NCI-H146 (cell line): ENCODE data around the gene PILRB.
"Not testable (repeated sequence)": the region's sequence is repeated elsewhere in the genome, so short reads cannot be mapped to it uniquely, and the experiment has no call there.

ENCODE experiments used
- DNase-seq: peaks from one replicate; lab custom pipeline; 2025; lab: John Stamatoyannopoulos, UW

PILRB gene

DNA sequence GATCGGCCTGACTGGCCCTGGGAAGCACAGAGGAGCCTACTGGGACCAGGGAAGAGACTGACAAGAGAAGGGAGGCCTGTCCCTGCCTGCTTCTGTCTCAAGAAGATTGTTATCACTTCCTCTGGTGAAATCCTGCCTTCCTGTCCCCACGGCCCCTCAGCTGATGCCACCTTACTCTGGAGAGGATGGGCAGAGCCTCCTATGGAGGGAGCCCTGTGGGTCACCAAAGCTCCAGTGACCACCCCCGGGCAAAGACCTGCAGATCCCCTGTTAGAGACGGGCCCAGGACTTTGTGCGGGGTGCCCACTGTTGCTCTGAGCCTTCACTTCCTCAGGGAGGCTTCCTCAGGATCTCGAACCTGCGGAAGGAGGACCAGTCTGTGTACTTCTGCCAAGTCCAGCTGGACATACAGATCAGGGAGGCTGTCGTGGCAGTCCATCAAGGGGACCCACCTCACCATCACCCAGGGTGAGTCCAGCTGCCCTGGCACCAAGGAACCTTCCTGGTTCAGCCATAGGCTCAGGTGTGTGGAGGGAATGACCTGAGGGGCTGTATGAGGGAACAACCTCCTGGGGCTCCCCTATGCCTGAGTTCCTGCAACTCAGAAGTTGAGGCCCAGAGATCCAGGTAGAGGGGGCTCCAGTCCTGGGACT, 1.4 kb upstream of the PILRB start:
- no peak for DNase-seq

- no peak for DNase-seq
These were observed 771 bp upstream of the PILRB start for GRCh38 chr7:100357131-100357561.

DNA sequence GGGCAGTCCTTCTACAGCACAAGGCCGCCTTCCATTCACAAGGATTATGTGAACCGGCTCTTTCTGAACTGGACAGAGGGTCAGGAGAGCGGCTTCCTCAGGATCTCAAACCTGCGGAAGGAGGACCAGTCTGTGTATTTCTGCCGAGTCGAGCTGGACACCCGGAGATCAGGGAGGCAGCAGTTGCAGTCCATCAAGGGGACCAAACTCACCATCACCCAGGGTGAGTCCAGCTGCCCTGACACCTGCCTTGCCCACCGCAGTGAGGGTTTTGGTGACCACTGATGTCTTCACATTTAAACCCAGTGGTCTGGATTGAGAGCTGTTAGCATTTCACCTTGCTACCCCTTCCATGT, 918 bp downstream of the PILRB start:
- DNase-seq: no peak

- no peak for DNase-seq
These were observed 2.4 kb downstream of the PILRB start for GRCh38 chr7:100360135-100360854.

DNA sequence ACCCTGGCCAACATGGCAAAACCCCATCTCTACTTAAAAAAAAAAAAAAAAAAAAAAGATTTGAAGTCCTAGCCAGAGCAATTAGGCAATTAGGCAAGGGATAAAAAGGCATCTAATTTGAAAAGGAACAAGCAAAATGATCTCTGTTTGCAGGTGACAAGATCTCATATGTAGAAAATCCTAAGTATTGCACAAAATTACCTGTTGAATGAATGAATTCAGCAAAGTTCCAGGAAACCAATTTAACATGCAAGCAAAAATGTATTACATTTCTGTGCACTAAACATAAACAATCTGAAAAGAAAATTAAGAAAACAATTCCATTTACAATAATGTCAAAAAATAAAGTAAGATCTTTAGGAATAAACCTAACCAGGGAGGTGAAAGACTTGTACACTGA, 5.2 kb downstream of the PILRB start:
- DNase-seq: no peak

GRCh38 chr7:100363797-100364196, 5.9 kb downstream of the PILRB start:
- DNase-seq: not testable (repeated sequence)

DNA sequence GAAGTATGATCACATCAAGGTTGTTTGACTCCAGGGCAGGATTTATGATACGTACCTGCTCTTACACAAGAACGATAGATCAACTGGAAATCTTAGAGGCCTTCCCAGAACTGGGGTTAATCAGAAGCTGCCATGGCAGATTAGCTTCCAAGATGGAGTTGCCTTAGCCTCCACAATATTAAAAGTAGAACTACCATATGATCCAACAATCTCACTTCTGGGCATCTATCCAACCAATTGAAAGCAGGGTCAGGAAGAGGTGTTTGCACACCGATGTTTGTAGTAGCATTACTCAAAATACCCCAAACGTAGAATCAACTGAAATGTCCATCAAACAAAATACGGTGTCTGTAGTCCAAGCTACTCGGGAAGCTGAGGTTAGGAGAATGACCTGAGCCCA, 6.6 kb downstream of the PILRB start:
- DNase-seq: no peak

GRCh38 chr7:100365998-100366367, 8.1 kb downstream of the PILRB start:
- DNase-seq: not testable (repeated sequence)

DNA sequence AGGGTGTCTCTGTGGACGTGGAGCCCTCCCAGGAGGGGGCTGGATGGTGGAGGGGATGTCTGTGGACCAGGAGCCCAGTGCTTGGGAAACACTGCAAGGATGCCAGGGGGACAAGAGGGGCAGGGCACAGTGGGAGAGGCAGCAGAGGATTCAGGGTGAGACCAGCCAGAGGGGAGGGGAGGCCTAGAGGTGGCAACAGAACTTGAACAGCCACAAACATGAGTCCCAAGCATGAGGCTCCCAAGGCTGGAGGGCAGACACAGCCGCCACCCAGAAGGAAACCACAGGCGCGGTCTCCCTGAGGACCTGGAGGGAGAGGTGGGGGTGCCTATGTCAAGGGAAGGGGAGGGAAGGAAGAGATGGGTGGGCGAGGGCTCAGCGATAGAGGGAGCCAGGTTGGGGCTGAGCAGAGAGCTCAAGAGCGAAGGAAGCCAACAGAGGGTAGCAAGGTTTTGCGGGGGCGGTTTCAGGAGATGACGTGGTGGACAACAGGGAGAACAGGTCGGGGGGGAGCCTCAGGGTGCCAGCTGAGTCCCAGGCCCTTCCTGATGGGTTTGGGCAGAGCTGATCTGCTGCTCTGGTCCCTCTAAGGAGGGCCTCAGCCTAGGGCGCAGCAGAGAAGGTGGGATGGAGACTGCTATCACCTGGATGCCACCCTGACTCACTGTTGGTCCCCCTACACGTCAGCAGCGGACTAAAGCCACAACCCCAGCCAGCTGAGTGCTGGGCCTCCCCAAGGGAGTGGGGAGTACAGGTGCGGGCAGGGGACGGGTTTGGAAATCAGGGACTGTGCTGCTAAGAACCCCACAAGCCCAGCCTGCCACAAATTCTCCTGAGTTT, 8.7 kb downstream of the PILRB start:
- no peak for DNase-seq

- no peak for DNase-seq
These were observed 9.3 kb downstream of the PILRB start for GRCh38 chr7:100367251-100367620.

- DNase-seq: no peak
These were observed 10.0 kb downstream of the PILRB start for GRCh38 chr7:100367676-100368613.

DNA sequence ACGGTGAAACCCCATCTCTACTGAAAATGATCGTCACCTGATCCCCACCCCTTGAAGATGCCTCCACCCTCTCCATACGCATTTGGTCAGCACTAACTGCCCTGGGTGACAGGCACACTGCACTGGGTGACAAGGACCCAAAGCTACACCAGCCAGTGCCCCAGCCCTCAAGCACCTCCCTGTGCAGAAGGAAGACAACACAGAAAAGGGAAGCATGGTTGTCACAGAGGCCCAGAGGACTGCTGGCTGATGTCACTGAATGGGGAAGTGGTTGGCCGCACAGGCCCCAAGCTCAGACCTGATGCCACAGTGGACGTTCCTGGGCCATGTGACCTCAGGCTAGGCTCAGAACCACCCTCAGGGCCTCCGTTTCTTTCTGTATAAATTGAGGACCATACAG, 11.2 kb downstream of the PILRB start:
- no peak for DNase-seq

GRCh38 chr7:100370303-100370702, 12.4 kb downstream of the PILRB start:
- no peak for DNase-seq

DNA sequence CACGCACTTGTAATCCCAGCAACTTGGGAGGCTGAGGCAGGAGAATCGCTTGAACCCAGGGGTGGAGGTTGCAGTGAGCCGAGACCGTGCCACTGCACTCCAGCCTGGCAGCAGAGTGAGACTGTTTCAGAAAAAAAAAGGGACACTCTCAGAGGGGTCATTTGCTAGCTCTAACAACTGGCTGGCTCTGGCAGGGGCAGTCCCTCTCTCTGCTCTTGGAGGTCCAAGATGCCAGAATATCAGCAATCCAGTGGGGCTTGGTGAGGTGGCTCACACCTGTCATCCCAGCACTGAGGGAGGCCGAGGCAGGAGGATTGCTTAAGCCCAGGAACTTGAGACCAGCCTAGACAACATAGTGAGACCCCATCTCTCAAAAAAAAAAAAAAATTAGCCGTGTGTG, 12.8 kb downstream of the PILRB start:
- DNase-seq: no peak

- DNase-seq: no peak
These were observed 13.7 kb downstream of the PILRB start for GRCh38 chr7:100371561-100372171.

DNA sequence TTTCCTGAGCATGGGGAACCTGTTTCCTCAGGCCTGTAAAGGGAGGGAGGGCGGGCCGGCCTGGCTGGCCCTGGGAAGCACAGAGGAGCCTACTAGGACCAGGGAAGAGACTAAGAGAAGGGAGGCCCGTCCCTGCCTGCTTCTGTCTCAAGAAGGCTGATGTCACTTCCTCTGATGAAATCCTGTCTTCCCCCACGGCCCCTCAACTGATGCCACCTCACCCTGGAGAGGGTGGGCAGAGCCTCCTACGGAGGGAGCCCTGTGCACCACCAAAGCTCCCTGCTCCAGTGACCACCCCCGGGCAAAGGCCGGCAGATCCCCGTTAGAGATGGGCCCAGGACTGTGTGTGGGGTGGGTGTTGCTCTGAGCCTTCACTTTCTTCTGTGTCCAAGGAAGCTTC, 14.3 kb downstream of the PILRB start:
- DNase-seq: no peak

GRCh38 chr7:100372694-100373093, 14.8 kb downstream of the PILRB start:
- no peak for DNase-seq

DNA sequence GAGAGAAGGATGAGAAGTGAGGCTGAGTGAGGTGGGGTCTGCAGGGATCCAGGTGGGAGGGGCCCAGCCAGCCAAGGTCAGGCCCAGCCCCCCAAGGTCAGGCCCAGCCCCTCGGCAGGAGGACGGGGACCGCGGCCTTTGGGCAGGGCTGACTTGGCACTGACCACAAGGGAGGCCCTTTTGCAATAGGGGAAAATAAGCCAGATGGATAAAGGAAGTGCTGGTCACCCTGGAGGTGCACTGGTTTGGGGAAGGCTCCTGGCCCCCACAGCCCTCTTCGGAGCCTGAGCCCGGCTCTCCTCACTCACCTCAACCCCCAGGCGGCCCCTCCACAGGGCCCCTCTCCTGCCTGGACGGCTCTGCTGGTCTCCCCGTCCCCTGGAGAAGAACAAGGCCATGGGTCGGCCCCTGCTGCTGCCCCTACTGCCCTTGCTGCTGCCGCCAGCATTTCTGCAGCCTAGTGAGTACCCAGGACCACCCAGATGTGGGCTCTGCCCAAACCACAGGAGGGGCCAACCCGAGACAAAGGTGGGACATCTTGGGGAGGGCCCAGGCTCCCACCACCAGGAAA, 15.4 kb downstream of the PILRB start, which contains the start of gene PILRA:
Gene PILRA (plus strand): TSS at position 227 of the 571 bp plus-strand sequence. CDS start 170 bp downstream, at position 397.
- DNase-seq: no peak

DNA sequence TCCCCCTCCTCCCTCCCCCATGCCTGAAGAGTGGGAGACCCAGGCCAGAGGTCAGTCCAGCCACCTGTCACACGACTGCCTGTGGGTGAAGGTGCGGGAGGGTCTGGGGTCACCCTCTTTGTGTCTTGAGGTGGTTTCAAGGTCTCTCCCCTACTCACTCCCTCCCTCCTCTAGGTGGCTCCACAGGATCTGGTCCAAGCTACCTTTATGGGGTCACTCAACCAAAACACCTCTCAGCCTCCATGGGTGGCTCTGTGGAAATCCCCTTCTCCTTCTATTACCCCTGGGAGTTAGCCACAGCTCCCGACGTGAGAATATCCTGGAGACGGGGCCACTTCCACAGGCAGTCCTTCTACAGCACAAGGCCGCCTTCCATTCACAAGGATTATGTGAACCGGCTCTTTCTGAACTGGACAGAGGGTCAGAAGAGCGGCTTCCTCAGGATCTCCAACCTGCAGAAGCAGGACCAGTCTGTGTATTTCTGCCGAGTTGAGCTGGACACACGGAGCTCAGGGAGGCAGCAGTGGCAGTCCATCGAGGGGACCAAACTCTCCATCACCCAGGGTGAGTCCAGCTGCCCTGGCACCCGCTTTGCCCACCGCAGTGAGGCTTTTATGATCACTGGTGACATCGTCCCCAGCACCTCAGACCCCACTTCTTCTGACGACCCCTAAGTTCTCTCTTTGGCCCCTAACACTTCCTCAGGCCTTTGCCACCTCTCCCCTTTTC, 16.1 kb downstream of the PILRB start:
- not testable (repeated sequence) for DNase-seq

- no peak for DNase-seq
These were observed 16.7 kb downstream of the PILRB start for GRCh38 chr7:100374601-100375000.
